Calu3 (cell line): Measurements from ENCODE around the gene AMPD3. TPM values are rescaled to one million over a fixed set of nuclear protein-coding genes. Genes with fewer than 3 reads are reported as not detected.

Source experiments
- BruUV-seq: library from RNA; stranded (reverse); fragments of 400-500 nt; replicated peaks from 2 replicates; lab custom pipeline; 2021; lab: Mats Ljungman, UMichigan
- CTCF ChIA-PET: fragments of 300-600 bp; sonication (Branson Sonifier 250); formaldehyde crosslinking; loops from one replicate; lab custom pipeline; 2022; ENCODE audit warnings: antibody characterized with exemption; lab: Charles Lee
- DNase-seq: peaks from one replicate; pipeline ENCODE4 v3.0.0; 2022
- H3K27ac Mint-ChIP-seq: one replicate; pipeline ENCODE4 v1.8.0; 2022; ENCODE audit warnings: mixed read lengths; ENCODE audit not compliant: unreplicated experiment
- H3K27me3 Mint-ChIP-seq: one replicate; pipeline ENCODE4 v1.8.0; 2022; ENCODE audit warnings: mixed read lengths; ENCODE audit not compliant: unreplicated experiment
- H3K36me3 Mint-ChIP-seq: one replicate; pipeline ENCODE4 v1.8.0; 2022; ENCODE audit warnings: mild to moderate bottlenecking, moderate library complexity, mixed read lengths; ENCODE audit not compliant: insufficient read depth, unreplicated experiment
- H3K4me1 Mint-ChIP-seq: one replicate; pipeline ENCODE4 v1.8.0; 2022; ENCODE audit warnings: mild to moderate bottlenecking, low read depth, mixed read lengths; ENCODE audit not compliant: unreplicated experiment
- H3K4me3 Mint-ChIP-seq: one replicate; pipeline ENCODE4 v1.8.0; 2022; ENCODE audit warnings: mild to moderate bottlenecking, low read depth, moderate library complexity, mixed read lengths; ENCODE audit not compliant: unreplicated experiment
- H3K9me3 Mint-ChIP-seq: one replicate; pipeline ENCODE4 v1.8.0; 2022; ENCODE audit warnings: low read depth, mixed read lengths; ENCODE audit not compliant: unreplicated experiment
- CTCF ChIP-seq: fragments of 200-600 bp; IDR thresholded peaks from one replicate; pipeline ENCODE4 v1.8.0; 2022; ENCODE audit warnings: antibody characterized with exemption; ENCODE audit not compliant: unreplicated experiment
- intact Hi-C: fragments of 100-400 bp; cut with micrococcal nuclease; formaldehyde crosslinking; loops from one replicate; pipeline ENCODE4 v1.10.0; 2022; ENCODE audit not compliant: unreplicated experiment
- total RNA-seq: library from RNA; stranded (reverse); gene quantifications from 2 replicates; pipeline ENCODE4 v1.2.3, GENCODE V29; 2022

Gene AMPD3
- total RNA-seq, 1 experiment from 2014 or later: 2.1 TPM

- Mint-ChIP-seq H3K4me3 (no peak overlapping the region), H3K27me3 (peaks cover 44% of the 10 kb centered on the region), H3K27ac (no peak overlapping the region), H3K9me3 (no peaks in the 10 kb centered on the region), H3K4me1 (peaks cover 7% of the 10 kb centered on the region), H3K36me3 (no peaks in the 10 kb centered on the region)
- TF ChIP-seq CTCF: no peak
- no TSS peak for BruUV-seq
- CTCF ChIA-PET: no interaction called here
- DNase-seq: no peak
- intact Hi-C loops: no loop called here
Measured at GRCh38 chr11:10415817-10416392, 39.2 kb upstream of the AMPD3 start.

GRCh38 chr11:10418259-10418949 lies 36.7 kb upstream of the AMPD3 start:
- no peak for DNase-seq
- TF ChIP-seq CTCF: no peak
- no peaks in the 10 kb centered on the region for H3K36me3 Mint-ChIP-seq
- H3K27ac Mint-ChIP-seq: no peak overlapping the region
- no peak overlapping the region for H3K4me3 Mint-ChIP-seq
- intact Hi-C loops: no loop called here
- BruUV-seq: no TSS peak
- peaks cover 3% of the 10 kb centered on the region for H3K9me3 Mint-ChIP-seq
- CTCF ChIA-PET: interaction anchor here (0.6 kb wide), 1 partner anchor 372 kb away, joined by 5 read pairs; no protein-coding TSS in a partner anchor
- peaks cover 39% of the 10 kb centered on the region for H3K27me3 Mint-ChIP-seq
- H3K4me1 Mint-ChIP-seq: no peaks in the 10 kb centered on the region

GRCh38 chr11:10418950-10419310 lies 36.1 kb upstream of the AMPD3 start:
- Mint-ChIP-seq H3K4me1 (no peaks in the 10 kb centered on the region), H3K36me3 (no peaks in the 10 kb centered on the region), H3K9me3 (peaks cover 6% of the 10 kb centered on the region), H3K27ac (no peak overlapping the region), H3K4me3 (no peak overlapping the region), H3K27me3 (peaks cover 39% of the 10 kb centered on the region)
- TF ChIP-seq CTCF: no peak
- intact Hi-C loops: no loop called here
- CTCF ChIA-PET: interaction anchor here (0.6 kb wide), 1 partner anchor 371 kb away, joined by 5 read pairs; no protein-coding TSS in a partner anchor
- no peak for DNase-seq
- no TSS peak for BruUV-seq

- peaks cover 6% of the 10 kb centered on the region for H3K9me3 Mint-ChIP-seq
- BruUV-seq: no TSS peak
- CTCF ChIA-PET: interaction anchor here (0.7 kb wide), 1 partner anchor 1254 kb away, joined by 3 read pairs; no protein-coding TSS in a partner anchor
- TF ChIP-seq CTCF: no peak
- H3K27me3 Mint-ChIP-seq: peaks cover 38% of the 10 kb centered on the region
- intact Hi-C loops: no loop called here
- H3K4me1 Mint-ChIP-seq: no peaks in the 10 kb centered on the region
- no peak overlapping the region for H3K27ac Mint-ChIP-seq
- H3K36me3 Mint-ChIP-seq: no peaks in the 10 kb centered on the region
- no peak overlapping the region for H3K4me3 Mint-ChIP-seq
- no peak for DNase-seq
Measured at GRCh38 chr11:10426475-10426874, 28.6 kb upstream of the AMPD3 start.
